ENCODE measurements around the gene CXCL16.
"Not testable (repeated sequence)": the region's sequence is repeated elsewhere in the genome, so short reads cannot be mapped to it uniquely, and the experiment has no call there.

CXCL16 gene

GRCh38 chr17:4721203-4722135 lies 18.3 kb downstream of the CXCL16 start:
- no peak for DNase-seq

GRCh38 chr17:4720787-4721186 lies 18.9 kb downstream of the CXCL16 start:
- DNase-seq: no peak

- DNase-seq: no peak
Observed at GRCh38 chr17:4719684-4720221, 20.0 kb downstream of the CXCL16 start.

- DNase-seq: no peak
Observed at GRCh38 chr17:4719146-4719545, 20.6 kb downstream of the CXCL16 start.

- no peak for DNase-seq
Observed at GRCh38 chr17:4718276-4718675, 21.5 kb downstream of the CXCL16 start.

GRCh38 chr17:4717791-4718190 lies 21.9 kb downstream of the CXCL16 start:
- DNase-seq: no peak

- no peak for DNase-seq
Observed at GRCh38 chr17:4716081-4716480, 23.6 kb downstream of the CXCL16 start.

- DNase-seq: no peak
Observed at GRCh38 chr17:4715063-4715744, 24.5 kb downstream of the CXCL16 start.

GRCh38 chr17:4714340-4715062 lies 25.2 kb downstream of the CXCL16 start:
- not testable (repeated sequence) for DNase-seq

GRCh38 chr17:4712526-4712925 lies 27.2 kb downstream of the CXCL16 start:
- DNase-seq: no peak

GRCh38 chr17:4711661-4712181 lies 28.0 kb downstream of the CXCL16 start:
- DNase-seq: no peak

- peak; percentile 52 for DNase-seq
Observed at GRCh38 chr17:4710693-4711634, 28.8 kb downstream of the CXCL16 start.

GRCh38 chr17:4709794-4710692 lies 29.7 kb downstream of the CXCL16 start, which contains the start of gene ARRB2:
ARRB2 (plus strand) TSS chr17:4710632; CDS start chr17:4710722, 90 bp downstream.
- DNase-seq: peak; percentile 92

- no peak for DNase-seq
Observed at GRCh38 chr17:4708436-4708835, 31.3 kb downstream of the CXCL16 start.

- DNase-seq: no peak
Observed at GRCh38 chr17:4706121-4706520, 33.6 kb downstream of the CXCL16 start.

GRCh38 chr17:4704991-4705390 lies 34.7 kb downstream of the CXCL16 start:
- no peak for DNase-seq

- not testable (repeated sequence) for DNase-seq
Observed at GRCh38 chr17:4704574-4704907, 35.2 kb downstream of the CXCL16 start.

GRCh38 chr17:4703330-4703691 lies 36.4 kb downstream of the CXCL16 start:
- no peak for DNase-seq

GRCh38 chr17:4701116-4701515 lies 38.6 kb downstream of the CXCL16 start:
- no peak for DNase-seq

- DNase-seq: not testable (repeated sequence)
Observed at GRCh38 chr17:4699401-4700056, 40.2 kb downstream of the CXCL16 start.

Measured in right kidney (tissue), 1 donor.